Stimulated activated CD4-positive, alpha-beta T cell treated with anti-CD3 and anti-CD28 coated beads, TNF-alpha, amount 100 ng/mL, for 48 hours (primary cell): ENCODE data around the gene NUBP2.
"Not testable (repeated sequence)": the region's sequence is repeated elsewhere in the genome, so short reads cannot be mapped to it uniquely, and the experiment has no call there.

Source experiments
- DNase-seq, 3 donors: peaks; one replicate each; pipeline ENCODE4 v3.0.0-alpha.2; 2020; ENCODE audit warnings: low read depth in 3 of 3

The NUBP2 gene

DNA sequence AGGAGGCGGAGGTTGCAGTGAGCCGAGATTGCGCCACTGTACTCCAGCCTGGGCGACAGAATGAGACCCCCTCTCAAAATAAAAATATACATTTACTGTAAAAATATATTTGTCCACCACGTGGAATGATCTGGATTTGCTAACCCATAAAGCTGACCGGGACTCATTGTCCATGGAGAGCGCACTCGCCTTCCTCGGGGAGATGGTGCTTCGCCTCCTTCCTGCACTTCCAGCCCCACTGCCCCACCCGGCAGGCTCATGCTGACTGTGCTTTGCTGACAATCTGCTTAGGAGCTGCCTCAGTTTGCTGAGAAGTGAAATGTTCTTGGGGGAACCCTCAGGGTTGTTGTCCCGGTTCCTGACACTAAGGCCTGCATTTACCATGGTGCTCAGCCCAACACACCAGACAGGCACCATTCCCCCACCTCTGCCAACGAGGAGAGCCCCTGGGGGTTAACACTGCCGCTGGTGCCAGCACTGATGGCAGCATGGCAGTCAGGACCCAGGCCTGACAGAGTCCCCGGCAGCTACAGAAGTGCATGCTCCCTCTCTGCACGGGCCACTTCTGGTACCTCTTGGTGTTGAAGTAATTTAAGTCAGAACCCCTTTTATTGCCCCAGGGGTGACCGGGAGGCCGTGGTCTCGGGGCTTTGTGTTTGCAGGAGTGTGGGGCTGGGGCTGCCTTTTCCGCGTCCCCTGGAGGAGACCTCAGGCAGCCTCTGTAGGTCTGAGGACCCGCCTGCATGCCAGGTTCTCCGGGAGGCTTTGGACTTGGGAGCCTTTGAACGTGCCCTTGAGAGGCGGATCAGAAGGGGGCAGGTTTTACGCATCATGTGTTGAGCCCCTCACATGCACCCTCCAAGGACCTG is 2.5 kb downstream of the NUBP2 start:
- no peak for DNase-seq

DNA sequence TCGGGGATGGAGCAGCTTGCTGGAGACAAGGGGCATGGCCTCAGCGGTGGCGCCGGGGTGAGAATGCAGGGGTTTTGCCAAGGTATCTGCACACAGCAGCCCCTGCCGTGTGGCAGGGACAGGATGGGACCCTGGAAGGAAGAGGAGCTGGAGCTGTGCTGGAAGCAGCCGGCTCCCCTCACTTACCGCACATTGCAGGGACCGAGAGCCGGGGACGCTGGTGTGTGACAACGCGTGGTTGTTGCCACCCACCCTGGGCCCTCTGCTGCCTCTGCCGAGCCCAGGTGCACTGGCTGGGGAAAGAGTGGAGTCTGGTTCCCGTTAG is 3.0 kb downstream of the NUBP2 start:
- DNase-seq: no peak

DNA sequence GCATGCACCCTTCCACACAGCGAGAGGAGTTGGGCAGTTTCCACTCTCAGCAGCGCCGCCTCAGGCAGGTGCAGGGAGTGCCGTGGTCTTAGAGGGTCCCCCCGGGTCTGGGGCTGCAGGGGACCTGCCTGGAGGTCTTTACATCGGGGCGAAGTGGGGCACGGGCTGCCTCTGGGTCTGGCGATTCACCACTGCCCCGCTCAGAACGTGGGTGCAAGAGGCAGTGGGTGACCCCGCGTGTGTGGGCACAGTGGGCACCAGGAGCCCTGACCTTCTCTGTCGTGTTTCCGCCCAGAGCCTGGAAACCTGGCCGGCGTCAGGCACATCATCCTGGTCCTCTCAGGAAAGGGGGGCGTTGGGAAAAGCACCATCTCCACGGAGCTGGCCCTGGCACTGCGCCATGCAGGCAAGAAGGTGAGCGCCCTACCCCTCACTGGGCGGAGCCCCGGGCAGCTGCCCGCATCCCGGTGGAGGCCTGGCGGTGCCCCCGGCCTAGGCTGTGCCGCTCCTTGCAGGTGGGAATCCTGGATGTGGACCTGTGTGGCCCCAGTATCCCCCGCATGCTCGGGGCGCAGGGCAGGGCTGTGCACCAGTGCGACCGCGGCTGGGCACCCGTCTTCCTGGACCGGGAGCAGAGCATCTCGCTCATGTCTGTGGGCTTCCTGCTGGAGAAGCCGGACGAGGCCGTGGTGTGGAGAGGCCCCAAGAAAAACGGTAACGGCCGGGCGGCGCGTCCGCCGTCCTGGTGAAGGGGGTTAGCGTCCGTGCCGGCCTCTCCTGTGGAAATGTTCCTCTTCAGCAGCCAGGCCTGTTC is 3.7 kb downstream of the NUBP2 start:
- no peak for DNase-seq

DNA sequence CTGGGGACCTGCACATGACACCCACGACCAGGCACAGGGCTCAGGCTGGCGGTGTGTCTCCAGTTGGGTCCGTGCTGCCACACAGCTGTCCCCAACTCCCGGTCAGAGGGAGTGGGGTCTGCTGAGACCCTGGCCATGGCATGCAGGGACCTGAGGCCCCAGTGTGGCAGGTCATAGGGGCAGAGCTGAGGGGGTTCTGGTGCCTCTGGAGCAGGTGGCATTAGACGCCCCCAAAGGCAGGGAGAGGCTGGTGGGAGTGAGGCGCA is 4.2 kb downstream of the NUBP2 start:
- no peak for DNase-seq

DNA sequence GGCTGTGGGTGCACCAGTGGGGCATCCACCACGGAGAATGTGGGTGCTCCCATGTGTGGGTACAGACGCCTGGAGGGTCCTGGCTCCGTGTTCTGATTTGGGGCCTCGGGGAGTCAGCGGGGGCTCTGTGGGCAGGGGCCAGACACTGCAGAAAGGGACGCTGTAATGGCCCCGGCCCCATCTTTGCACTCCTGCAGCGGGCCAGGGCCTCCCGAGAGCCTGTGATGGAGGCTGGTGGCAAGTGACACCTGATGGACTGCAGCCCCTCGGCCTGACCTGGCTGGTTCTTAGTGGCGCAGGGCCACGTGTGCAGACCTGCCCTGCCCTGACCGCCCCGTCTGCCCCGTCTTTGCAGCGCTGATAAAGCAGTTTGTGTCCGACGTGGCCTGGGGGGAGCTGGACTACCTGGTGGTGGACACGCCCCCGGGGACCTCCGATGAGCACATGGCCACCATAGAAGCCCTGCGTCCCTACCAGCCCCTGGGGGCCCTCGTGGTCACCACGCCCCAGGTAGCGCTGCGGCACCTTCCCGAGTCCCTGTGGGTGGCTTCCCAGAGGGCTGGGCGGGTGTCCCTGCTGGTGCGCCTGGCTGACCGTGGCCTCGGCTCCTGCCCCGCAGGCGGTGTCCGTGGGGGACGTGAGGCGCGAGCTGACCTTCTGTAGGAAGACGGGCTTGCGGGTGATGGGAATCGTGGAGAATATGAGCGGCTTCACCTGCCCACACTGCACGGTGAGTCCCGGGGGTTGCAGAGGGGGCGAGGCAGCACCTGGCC is 4.7 kb downstream of the NUBP2 start:
- DNase-seq: no peak

DNA sequence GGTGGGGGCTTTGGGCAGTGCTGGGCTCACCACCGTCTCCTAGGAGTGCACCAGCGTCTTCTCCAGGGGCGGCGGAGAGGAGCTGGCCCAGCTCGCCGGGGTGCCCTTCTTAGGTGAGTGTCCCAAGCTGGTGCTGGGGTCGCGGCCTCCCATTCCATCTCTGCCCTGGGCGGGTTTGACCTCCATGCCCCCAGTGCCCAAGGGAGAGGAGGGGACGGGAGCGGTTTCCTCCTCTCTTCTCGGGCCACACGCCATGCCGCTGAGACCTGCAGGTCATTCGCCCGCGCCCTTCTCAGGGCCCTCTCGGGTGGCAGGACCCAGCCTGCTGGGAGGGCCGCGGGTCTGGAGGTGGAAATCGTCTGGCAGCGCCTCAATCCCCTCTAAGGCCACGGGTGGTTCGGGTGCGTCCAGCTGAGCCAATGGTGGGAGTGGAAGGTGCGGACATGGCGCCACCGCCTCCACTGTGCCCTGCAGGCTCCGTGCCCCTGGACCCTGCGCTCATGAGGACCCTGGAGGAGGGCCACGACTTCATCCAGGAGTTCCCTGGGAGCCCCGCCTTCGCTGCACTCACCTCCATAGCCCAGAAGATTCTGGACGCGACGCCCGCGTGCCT is 5.4 kb downstream of the NUBP2 start:
- DNase-seq: no peak

DNA sequence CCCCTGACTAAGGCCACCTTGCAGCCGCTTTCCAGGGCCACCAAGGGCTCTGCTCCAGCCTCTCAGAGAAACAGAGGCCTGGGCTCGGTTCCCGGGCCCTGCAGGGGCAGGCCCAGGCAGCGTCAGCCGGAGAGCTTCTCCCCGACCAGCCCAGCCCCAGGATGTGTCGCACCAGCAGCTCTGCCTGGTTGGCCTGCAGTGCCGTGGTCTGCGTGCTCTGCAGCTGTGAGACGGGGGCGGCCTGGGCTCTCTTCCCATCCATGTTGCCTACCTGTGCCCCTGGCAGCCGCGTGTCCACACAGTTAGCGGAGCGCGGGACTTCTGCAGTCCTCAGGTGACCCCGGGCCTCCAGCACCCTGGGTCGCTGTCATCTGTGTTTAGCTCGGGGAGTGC is 5.9 kb downstream of the NUBP2 start:
- DNase-seq: no peak

DNA sequence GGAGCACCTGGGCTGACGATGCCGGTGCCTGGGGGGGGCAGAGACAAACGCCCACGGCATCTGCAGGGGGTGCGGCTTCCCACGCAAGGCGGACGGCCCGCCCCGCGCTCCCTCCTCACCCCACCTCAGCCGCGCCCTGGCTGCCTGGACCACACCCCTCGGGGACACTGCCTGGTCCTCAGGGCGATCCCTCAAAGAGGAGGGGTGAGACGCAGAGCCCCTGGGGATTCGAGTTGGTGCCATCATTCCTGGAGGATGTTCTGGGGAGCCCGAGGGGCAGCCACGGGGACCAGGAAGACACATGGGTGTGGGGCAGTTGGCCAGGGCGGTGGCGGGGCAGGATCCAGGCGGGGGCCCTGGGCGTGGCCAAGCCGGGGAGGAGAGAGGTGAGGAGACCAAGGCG is 6.9 kb downstream of the NUBP2 start:
- no peak for DNase-seq

DNA sequence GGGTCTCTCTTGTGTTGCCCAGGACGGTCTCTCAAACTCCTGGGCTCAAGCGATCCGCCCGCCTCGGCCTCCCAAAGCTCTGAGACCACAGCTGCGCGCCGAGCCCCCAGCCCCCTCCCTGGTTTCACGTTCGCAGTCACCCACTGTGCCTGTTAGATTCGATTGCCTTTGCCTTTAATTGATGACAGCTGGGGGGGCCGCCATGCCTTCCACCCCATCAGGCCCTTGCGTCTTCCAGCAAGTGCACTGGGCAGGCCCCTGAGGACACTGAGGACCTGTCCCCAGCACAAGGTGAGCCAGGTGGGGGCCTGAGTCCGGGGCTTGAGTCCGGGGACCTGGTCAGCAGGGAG is 7.5 kb downstream of the NUBP2 start:
- no peak for DNase-seq

DNA sequence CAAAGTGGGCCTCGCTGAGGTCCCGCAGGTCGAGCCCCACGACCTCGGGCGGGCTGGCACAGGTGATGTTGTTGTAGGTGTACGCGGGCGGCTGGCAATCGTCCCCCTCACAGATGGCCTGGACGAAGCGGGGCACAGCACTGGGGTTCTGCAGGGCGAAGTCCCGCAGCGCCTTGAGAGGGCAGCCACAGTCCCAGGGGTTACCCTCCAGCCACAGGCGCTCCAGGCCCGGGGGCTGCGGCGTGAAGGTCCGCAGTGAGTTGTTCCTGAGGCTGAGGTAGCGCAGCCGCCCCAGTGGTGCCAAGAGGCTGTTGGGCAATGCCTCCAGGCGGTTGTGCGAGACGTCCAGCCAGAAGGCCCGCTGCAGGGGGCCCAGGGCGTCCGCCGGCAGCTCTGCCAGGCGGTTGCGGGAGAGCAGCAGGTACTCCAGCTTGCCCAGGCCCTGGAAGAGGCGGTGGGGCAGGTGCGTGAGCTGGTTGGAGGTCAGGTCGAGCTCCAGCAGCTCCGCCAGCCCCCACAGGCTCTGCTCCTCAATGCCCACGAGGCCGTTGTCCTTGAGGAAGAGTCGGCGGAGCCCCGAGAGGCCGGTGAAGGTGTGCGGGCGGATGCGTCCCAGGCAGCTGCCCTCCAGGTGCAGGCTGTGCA is 8.0 kb downstream of the NUBP2 start:
- no peak for DNase-seq

DNA sequence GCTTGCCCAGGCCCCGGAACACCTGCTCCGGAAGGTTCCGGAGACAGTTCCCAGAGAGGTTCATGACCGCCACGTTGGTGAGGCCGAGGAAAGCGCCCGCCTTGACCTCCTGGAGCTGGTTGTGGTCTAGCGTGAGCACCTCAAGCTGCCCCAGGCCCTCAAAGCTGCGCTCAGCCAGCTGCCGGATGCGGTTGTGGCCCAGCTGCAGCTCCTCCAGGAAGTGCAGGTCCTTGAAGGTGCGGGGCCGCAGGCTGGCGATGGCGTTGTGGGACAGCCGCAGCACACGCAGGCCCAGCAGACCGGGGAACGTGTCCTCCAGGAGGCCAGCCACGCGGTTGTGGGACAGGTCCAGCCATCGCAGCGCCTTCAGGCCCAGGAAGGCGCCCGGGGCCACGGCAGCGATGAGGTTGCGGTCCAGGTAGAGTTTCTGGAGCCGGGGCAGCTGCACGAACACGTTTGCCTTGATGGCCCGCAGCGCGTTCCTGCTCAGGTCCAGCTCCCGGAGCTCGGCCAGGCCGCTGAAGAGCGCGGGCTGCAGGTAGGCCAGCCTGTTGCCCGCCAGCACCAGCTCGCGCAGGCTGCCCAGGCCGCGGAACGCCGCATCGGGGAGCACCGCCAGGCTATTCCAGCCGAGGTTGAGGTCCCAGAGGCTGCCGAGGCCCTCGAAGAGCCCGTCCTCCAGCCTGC is 8.6 kb downstream of the NUBP2 start:
- no peak for DNase-seq

DNA sequence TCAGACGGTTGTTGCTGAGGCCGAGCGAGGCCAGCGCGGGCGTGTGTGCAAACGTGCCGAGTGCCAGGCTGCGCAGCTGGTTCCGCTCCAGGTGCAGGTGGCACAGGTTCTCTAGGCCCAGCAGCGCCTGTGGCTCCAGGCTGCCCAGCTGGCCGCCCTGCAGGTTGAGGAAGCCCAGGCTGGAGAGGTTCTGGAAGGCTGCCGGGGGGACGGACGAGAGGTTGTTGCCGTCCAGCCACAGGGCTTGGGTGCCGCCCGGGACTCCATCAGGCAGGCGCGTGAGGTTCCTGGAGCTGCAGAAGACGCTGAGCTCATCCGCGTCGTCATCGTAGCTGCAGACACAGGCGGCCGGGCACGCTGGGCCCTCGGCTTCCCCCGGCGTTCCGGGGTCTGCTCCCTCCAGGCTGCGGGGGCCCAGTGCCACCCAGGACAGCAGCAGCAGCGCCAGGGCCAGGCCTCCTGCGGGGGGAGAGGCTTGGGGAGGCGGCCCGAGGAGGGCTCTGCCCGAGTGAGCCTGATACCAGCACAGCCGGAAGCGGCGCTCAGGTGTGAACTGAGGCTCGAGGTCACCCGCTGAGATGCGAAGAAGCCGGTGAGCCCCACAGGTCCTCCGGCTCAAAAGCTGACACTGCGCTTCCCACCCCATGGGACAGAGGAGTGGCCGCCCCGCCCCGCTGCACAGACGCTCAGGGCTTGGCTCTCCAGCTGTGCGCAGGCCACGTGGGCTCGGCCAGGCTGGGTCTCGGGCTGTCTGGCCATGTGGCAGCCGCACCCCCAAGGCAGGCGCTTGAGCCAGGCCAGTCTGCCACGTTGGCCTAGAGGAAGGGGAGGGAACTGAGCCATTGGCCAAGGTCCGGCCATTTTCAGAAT is 9.4 kb downstream of the NUBP2 start:
- DNase-seq: no peak

DNA sequence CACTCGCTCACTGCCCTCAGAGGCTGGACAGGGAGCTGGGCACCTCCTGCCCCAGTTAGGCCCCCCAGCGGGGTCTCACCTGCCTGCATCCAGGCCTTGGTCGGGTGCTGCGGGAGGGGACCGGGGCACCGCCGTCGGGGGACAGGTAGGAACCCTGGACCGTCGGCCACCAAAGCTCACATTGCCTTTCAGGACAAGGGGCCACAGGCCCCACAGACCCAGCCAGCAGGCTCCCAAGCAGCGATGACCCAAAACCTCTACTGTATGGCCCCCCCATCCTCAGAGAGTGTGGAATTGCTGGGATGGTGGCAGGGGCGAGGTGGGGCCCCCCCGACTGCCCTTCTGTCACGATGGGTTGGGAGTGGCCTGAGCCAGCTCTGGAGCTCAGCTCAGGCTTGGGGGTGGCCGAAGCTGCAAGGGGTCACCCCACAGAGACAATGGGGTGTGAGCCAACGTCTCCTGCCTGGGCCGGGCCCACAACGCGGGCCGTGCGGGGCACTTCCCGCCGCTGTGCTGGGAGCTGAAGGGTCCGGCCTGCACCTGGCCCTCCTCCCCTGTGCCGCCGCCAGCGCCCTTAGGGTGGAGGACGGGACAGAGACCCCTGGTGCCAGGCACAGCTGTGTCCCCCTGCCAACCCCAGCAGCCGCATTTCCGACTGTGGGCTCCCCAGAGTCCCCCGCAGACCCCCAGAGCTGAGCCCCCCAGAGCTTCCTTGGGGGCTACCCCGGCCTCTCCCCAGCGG is 10.2 kb downstream of the NUBP2 start:
- no peak for DNase-seq

DNA sequence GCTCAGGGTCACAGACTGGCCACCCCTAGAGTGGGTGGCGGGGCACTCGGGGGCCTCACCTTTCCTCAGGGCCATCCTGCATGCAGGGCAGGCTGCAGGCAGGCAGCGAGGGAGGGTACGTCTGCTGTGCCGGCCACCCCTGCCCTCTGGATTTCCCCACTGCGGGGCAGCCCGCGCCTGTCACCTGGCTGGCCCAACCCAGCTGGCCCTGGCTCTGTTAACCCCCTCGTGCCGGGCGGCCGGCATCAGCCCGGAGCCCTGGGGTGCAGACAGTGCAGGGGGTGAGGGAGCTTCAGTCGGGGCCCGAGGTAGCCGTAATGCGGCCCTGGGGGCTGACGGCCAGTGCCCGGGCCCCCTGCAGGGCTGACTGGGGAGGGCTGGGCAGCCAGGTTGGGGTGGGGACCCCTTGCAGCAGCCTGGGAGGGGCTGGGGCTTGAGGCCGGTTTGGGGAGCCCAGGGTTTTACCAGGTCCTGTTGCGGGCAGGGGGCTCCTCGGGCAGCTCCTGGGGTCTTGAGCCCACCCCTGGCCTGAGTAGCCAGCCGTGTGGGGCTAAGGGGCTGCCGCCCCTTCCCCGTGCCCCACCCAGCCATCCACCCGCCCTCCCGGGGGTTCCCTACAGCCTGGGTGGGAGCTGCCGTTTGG is 10.9 kb downstream of the NUBP2 start, which contains the start of gene IGFALS:
Gene IGFALS, minus strand, starts transcription at position 128 of the 643 bp plus-strand sequence. Its CDS starts 53 bp downstream, at position 75.
- DNase-seq: no peak

DNA sequence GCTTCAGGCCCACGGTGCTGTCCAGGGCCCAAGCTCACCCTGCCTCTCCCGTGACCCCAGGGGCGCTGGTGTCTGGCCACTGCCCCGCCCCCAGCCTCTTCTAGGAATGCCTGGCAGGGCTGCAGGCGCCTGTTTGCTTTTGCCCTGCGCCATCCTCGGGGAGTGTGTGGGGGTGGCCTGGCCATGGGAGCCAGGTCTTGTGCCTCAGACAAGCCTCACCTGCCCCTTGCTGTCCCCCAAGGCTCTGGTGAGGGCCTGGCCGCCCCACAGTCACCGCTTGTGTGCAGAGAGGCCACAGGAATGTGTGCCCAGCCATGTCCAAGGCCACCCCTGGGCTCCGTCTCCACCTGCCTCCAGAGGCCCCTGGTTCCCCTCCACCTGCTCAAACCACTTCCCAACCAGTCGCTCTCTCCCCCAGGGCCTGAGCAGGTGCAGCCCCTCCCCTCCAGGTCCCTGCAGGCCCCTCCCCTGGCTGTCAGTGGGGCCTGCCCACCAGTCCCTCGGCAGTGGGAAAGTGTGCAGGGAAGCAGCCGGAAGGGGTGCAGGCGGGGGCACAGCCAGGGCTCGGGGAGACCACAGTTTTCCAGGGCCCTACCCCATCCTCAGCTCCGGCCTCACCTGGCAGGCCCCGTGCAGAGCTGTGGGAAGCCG is 11.6 kb downstream of the NUBP2 start:
- no peak for DNase-seq

DNA sequence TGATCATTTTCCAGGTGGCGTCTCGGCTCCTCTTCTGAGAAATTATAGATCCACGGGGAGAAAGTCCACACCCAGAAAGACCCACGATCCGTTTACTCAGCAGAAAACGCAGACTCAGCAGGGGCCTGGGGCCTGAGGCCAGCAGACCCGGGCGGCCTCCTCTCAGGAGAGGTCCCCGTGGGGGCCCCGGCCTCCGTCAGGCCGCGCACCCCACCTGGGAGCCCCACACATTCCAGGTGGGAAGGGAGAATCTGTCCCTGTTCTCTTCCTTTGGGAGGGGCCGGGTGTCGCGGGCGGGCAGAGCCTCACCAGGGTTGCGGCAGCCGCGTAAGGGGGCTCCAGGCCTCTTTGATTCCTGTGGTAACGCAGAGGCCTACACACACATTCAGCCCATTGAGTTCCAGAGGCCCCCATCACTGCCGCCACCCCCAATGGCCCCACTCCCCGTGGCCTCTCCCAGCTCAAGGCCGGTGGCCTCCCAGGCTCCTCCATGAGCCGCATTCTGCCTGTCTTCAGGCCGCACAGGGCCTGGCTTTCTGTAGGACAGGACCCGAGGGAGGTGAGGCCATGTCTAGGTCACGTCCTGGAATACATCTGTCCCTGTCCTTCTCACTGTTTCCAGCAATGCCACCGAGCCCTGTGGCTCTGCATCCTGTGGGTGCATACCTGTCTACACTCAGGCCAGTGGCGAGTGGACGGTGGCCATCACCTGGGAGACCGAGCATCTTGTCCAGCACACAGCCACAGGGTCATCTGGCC is 12.3 kb downstream of the NUBP2 start:
- no peak for DNase-seq

DNA sequence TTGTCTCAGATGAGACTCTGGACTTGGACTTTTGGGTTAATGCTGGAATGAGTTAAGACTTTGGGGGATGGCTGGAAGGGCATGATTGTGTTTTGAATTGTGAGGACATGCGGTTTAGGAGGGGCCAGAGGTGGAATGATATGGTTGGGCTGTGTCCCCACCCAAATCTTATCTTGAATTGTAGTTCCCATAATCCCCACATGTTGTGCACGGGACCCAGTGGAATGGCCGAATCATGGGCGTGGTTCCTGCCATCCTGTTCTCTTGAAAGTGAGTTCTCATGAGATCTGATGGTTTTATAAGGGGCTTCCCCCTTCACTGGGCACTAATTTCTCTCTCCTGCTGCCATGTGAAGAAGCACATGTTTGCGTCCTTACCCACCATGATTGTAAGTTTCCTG is 16.5 kb downstream of the NUBP2 start:
- not testable (repeated sequence) for DNase-seq

DNA sequence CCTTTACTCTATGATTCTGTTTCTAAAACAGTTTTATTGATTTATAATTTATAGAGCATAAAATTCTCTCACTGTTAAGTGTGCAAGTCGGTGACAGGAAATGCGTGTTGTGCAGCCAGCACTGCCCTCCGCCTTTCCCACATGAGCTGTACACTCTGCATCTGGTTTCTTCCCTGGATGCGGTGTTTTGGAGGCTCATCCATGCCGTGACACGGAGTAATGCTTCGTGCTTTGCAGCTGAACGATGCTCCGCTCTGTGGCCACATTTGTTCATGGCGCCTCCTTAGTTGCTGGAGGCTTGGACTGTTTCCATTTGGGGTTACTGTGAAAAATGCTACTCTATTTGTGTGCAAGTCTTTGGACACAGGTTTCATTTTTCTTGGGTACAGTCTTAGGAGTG is 17.9 kb downstream of the NUBP2 start:
- no peak for DNase-seq
